H1 (cell line): ENCODE measurements around the gene KMT2E. TPM values are rescaled to one million over a fixed set of nuclear protein-coding genes. Genes with fewer than 3 reads are reported as not detected.

Source experiments
- CTCF ChIA-PET: fragments of 300-600 bp; sonication (Branson Sonifier 250); formaldehyde crosslinking; loops from one replicate; lab custom pipeline; 2021; ENCODE audit not compliant: partially characterized antibody; lab: Charles Lee
- POLR2A ChIA-PET: fragments of 300-600 bp; sonication (Branson Sonifier 250); formaldehyde crosslinking; loops from one replicate; lab custom pipeline; 2021; ENCODE audit warnings: inconsistent platforms; ENCODE audit not compliant: partially characterized antibody; lab: Charles Lee
- DNase-seq, 2 experiments: peaks; one replicate each; pipeline versions ENCODE4 v3.0.0 to v3.0.0-alpha.2; 2010 to 2022; ENCODE audit warnings: low spot score in 2 of 2, low read depth in 1 of 2, mixed read lengths in 1 of 2
- FAIRE-seq: peaks from 2 replicates; lab custom pipeline; 2011; peaks lifted over from hg19 to GRCh38; lab: Jason Lieb, UNC
- H2AFZ ChIP-seq: 2 replicates; pipeline ENCODE4 v1.8.1; 2012; ENCODE audit warnings: low read length, inconsistent platforms
- H2AK5ac ChIP-seq: 2 replicates; pipeline ENCODE4 v1.6.1; 2013; ENCODE audit warnings: low read depth, low read length
- H2BK120ac ChIP-seq: replicated peaks from 2 replicates; pipeline ENCODE3; 2013; ENCODE audit warnings: low read depth, low read length, inconsistent platforms
- H2BK12ac ChIP-seq: 2 replicates; pipeline ENCODE4 v1.6.1; 2013; ENCODE audit warnings: low read depth, low read length
- H2BK15ac ChIP-seq: 2 replicates; pipeline ENCODE4 v1.6.1; 2013; ENCODE audit warnings: low read length
- H2BK20ac ChIP-seq: 2 replicates; pipeline ENCODE4 v1.6.1; 2013; ENCODE audit warnings: low read length
- H2BK5ac ChIP-seq: 2 replicates; pipeline ENCODE4 v1.6.1; 2013; ENCODE audit warnings: low read depth, low read length
- H3K14ac ChIP-seq: 2 replicates; pipeline ENCODE4 v1.6.1; 2013; ENCODE audit warnings: inconsistent platforms; ENCODE audit not compliant: insufficient read length
- H3K18ac ChIP-seq: 2 replicates; pipeline ENCODE4 v1.6.1; 2013; ENCODE audit warnings: low read length; ENCODE audit errors: extremely low read depth
- H3K23ac ChIP-seq: 2 replicates; pipeline ENCODE4 v1.6.1; 2013; ENCODE audit warnings: inconsistent platforms; ENCODE audit not compliant: insufficient read length
- H3K23me2 ChIP-seq: 2 replicates; pipeline ENCODE4 v1.6.1; 2013; ENCODE audit warnings: low read depth, low read length
- H3K27ac ChIP-seq: 2 replicates; pipeline ENCODE4 v1.6.1; 2011; ENCODE audit warnings: low read depth, low read length, inconsistent platforms
- H3K27me3 ChIP-seq, 4 experiments: replicated peaks in 1 of 4; 1 replicate in 1 of 4; 2 replicates in 3 of 4; pipeline versions ENCODE4 v1.6.1 to v1.8.1; 2011 to 2013; ENCODE audit warnings: low read length in 3 of 4, mild to moderate bottlenecking in 3 of 4, inconsistent platforms in 2 of 4, mixed read lengths in 2 of 4, moderate library complexity in 1 of 4; ENCODE audit not compliant: control insufficient read depth in 3 of 4, insufficient read depth in 3 of 4; ENCODE audit errors: extremely low read depth in 1 of 4
- H3K36me3 ChIP-seq, 4 experiments: 2 replicates each; pipeline versions ENCODE4 v1.6.1 to v1.8.1; 2011 to 2013; ENCODE audit warnings: mild to moderate bottlenecking in 4 of 4, low read length in 3 of 4, moderate library complexity in 2 of 4, control low read depth in 1 of 4, inconsistent platforms in 1 of 4; ENCODE audit not compliant: insufficient read depth in 4 of 4, control insufficient read depth in 2 of 4
- H3K4ac ChIP-seq: replicated peaks from 2 replicates; pipeline ENCODE3; 2013; ENCODE audit warnings: low read length, low read depth, mixed read lengths, inconsistent platforms; ENCODE audit not compliant: insufficient read length
- H3K4me1 ChIP-seq, 4 experiments: replicated peaks in 1 of 4; 1 replicate in 1 of 4; 2 replicates in 3 of 4; pipeline versions ENCODE4 v1.6.1 to v1.8.1; 2011 to 2013; ENCODE audit warnings: low read length in 3 of 4, inconsistent platforms in 2 of 4, mixed read lengths in 1 of 4; ENCODE audit not compliant: insufficient read depth in 4 of 4, control insufficient read depth in 3 of 4
- H3K4me2 ChIP-seq, 2 experiments: 2 replicates each; pipeline versions ENCODE4 v1.6.1 to v1.8.1; 2011 to 2013; ENCODE audit warnings: low read depth in 2 of 2, low read length in 2 of 2, control low read depth in 1 of 2, inconsistent platforms in 1 of 2, mild to moderate bottlenecking in 1 of 2; ENCODE audit not compliant: insufficient read depth in 1 of 2
- H3K4me3 ChIP-seq, 4 experiments: fragments of 200-600, 300-600 bp in 1 of 4; sonication (generic), shearing (Covaris generic), sonication (Bioruptor Twin) in 1 of 4; 2 replicates each; pipeline versions ENCODE4 v1.5.1 to v1.8.1; 2011 to 2016; ENCODE audit warnings: low read length in 4 of 4, low read depth in 3 of 4, control low read depth in 2 of 4, inconsistent platforms in 2 of 4, mild to moderate bottlenecking in 2 of 4, mixed read lengths in 1 of 4, moderate library complexity in 1 of 4; ENCODE audit not compliant: insufficient read depth in 2 of 4; ENCODE audit errors: extremely low read depth in 1 of 4
- H3K56ac ChIP-seq: replicated peaks from 2 replicates; pipeline ENCODE3; 2013; ENCODE audit warnings: low read depth, mild to moderate bottlenecking, mixed read lengths, low read length, inconsistent platforms; ENCODE audit not compliant: insufficient read length
- H3K79me1 ChIP-seq: 2 replicates; pipeline ENCODE4 v1.6.1; 2013; ENCODE audit warnings: low read depth, low read length, control low read depth
- H3K79me2 ChIP-seq, 2 experiments: 2 replicates each; pipeline versions ENCODE4 v1.6.1 to v1.8.1; 2012 to 2013; ENCODE audit warnings: low read length in 2 of 2, mild to moderate bottlenecking in 2 of 2, inconsistent platforms in 1 of 2; ENCODE audit not compliant: insufficient read depth in 2 of 2, control insufficient read depth in 1 of 2
- H3K9ac ChIP-seq, 4 experiments: replicated peaks in 1 of 4; 1 replicate in 1 of 4; 2 replicates in 3 of 4; pipeline versions ENCODE4 v1.6.1 to v1.8.1; 2011 to 2013; ENCODE audit warnings: low read depth in 3 of 4, low read length in 3 of 4, control low read depth in 2 of 4, mild to moderate bottlenecking in 2 of 4, moderate library complexity in 2 of 4, inconsistent platforms in 1 of 4; ENCODE audit errors: extremely low read depth in 1 of 4
- H3K9me3 ChIP-seq, 2 experiments: 2 replicates each; pipeline versions ENCODE4 v1.6.1 to v1.8.1; 2012 to 2013; ENCODE audit warnings: mild to moderate bottlenecking in 2 of 2, moderate library complexity in 2 of 2, control low read depth in 1 of 2, inconsistent platforms in 1 of 2, low read depth in 1 of 2, low read length in 1 of 2, mixed read lengths in 1 of 2; ENCODE audit not compliant: insufficient read depth in 2 of 2
- H4K20me1 ChIP-seq, 2 experiments: replicated peaks in 1 of 2; 2 replicates each; pipeline versions ENCODE3 to v1.8.1; 2011 to 2013; ENCODE audit warnings: inconsistent platforms in 2 of 2, low read length in 2 of 2, mild to moderate bottlenecking in 1 of 2; ENCODE audit not compliant: insufficient read depth in 2 of 2, control insufficient read depth in 1 of 2
- H4K5ac ChIP-seq: 2 replicates; pipeline ENCODE4 v1.6.1; 2013; ENCODE audit warnings: low read length, low read depth, mixed read lengths, inconsistent platforms; ENCODE audit not compliant: insufficient read length
- H4K8ac ChIP-seq: 2 replicates; pipeline ENCODE4 v1.8.0; 2013; ENCODE audit warnings: mild to moderate bottlenecking, moderate library complexity, low read length, inconsistent platforms; ENCODE audit not compliant: insufficient read depth; ENCODE audit errors: extremely low read depth
- H4K91ac ChIP-seq: replicated peaks from 2 replicates; pipeline ENCODE3; 2013; ENCODE audit warnings: low read length, mixed read lengths, inconsistent platforms; ENCODE audit not compliant: insufficient read length
- BCL11A ChIP-seq, 2 experiments: IDR thresholded peaks; one replicate each; pipeline ENCODE4 v1.6.1; 2011; ENCODE audit warnings: low read depth in 2 of 2, low read length in 2 of 2, mild to moderate bottlenecking in 2 of 2
- CBX5 ChIP-seq: fragments of 300-800, 300-1000 bp; sonication (generic); IDR thresholded peaks from 2 replicates; pipeline ENCODE4 v1.7.1; 2016; ENCODE audit warnings: antibody characterized with exemption, low read length, low read depth
- CREB1 ChIP-seq: IDR thresholded peaks from 2 replicates; pipeline ENCODE4 v1.6.1; 2012; ENCODE audit warnings: inconsistent platforms
- HDAC2 ChIP-seq, 2 experiments: fragments of 300-600 bp in 1 of 2; sonication (generic) in 1 of 2; IDR thresholded peaks; 2 replicates each; pipeline ENCODE4 v1.6.1; 2011 to 2012; ENCODE audit warnings: low read depth in 2 of 2, low read length in 2 of 2, mild to moderate bottlenecking in 2 of 2, moderate library complexity in 2 of 2, borderline replicate concordance in 1 of 2, inconsistent platforms in 1 of 2
- JUND ChIP-seq: IDR thresholded peaks from 2 replicates; pipeline ENCODE4 v1.6.1; 2011; ENCODE audit warnings: mild to moderate bottlenecking, improper control_type of control experiment, low read length
- KDM1A ChIP-seq: fragments of 200-600, 300-600 bp; sonication (generic); IDR thresholded peaks from 2 replicates; pipeline ENCODE4 v1.7.1; 2016; ENCODE audit warnings: mild to moderate bottlenecking, low read length, borderline replicate concordance
- KDM5A ChIP-seq: fragments of 200-600 bp; IDR thresholded peaks from 2 replicates; pipeline ENCODE4 v1.7.1; 2012; ENCODE audit warnings: mild to moderate bottlenecking, low read length, inconsistent platforms, mixed read lengths
- NRF1 ChIP-seq: IDR thresholded peaks from 2 replicates; pipeline ENCODE4 v1.6.1; 2011; ENCODE audit warnings: mild to moderate bottlenecking, low read depth, low read length, improper control_type of control experiment
- PHF8 ChIP-seq: fragments of 200-600 bp; sonication (generic); conservative IDR thresholded peaks from 2 replicates; pipeline ENCODE4 v1.7.1; 2012; ENCODE audit warnings: low read depth, mild to moderate bottlenecking, inconsistent platforms, low read length, moderate library complexity
- RNF2 ChIP-seq: fragments of 200-900, 300-1000 bp; sonication (generic); IDR thresholded peaks from 2 replicates; pipeline ENCODE4 v1.7.1; 2016; ENCODE audit warnings: borderline replicate concordance, low read depth, mild to moderate bottlenecking, antibody characterized with exemption, low read length; ENCODE audit not compliant: poor library complexity, severe bottlenecking; ENCODE audit errors: missing control alignments
- SIX5 ChIP-seq: IDR thresholded peaks from 2 replicates; pipeline ENCODE4 v1.6.1; 2011; ENCODE audit warnings: mild to moderate bottlenecking, low read depth, low read length
- WGBS, 2 experiments: shearing (Covaris generic) in 1 of 2; methylation state at CpG; one replicate each; pipeline versions ENCODE4 v1.1.6 to v1.1.7; 2013 to 2015; ENCODE audit warnings: low lambda C conversion rate in 2 of 2, mixed read lengths in 2 of 2, inconsistent platforms in 1 of 2, low coverage in 1 of 2, missing lambda C conversion rate in 1 of 2; ENCODE audit not compliant: insufficient replicate concordance in 2 of 2, insufficient coverage in 1 of 2, insufficient read length in 1 of 2; ENCODE audit errors: extremely low coverage in 1 of 2, missing lambda C conversion rate in 1 of 2; 5-methylcytosine and 5-hydroxymethylcytosine counted together
- polyA plus RNA-seq, 7 experiments: library from polyadenylated mRNA; depleted of rRNA in 3 of 7; stranded (reverse) in 5 of 7; unstranded in 2 of 7; fragments of >200 nt in 5 of 7; fragments of 200-250 nt in 2 of 7; gene quantifications; 1 replicate in 5 of 7; 2 replicates in 1 of 7; 4 replicates in 1 of 7; pipeline versions ENCODE4 v1.2.1 to v1.2.3, GENCODE V29; 2011 to 2013; ENCODE audit warnings: missing spikeins in 2 of 7, mixed read lengths in 2 of 7
- total RNA-seq: library from RNA; stranded (reverse); fragmentation: NEBNext Ultra II Directional; extraction: Animal tissue kit (Norgen Biotek cat#: 25700); gene quantifications from 2 replicates; pipeline ENCODE4 v1.2.1, GENCODE V29; 2021
- TF ChIP-seq, protein P1 (sequence below): IDR thresholded peaks from 2 replicates; pipeline ENCODE4 v1.6.1; 2011; ENCODE audit warnings: low read length, improper control_type of control experiment

Gene KMT2E
- total and polyA plus RNA-seq, 2 of the 8 experiments (the other 6 are each of a cell fraction or from before 2014, with no cell fraction given), result 10.9 to 45.0 TPM

DNA sequence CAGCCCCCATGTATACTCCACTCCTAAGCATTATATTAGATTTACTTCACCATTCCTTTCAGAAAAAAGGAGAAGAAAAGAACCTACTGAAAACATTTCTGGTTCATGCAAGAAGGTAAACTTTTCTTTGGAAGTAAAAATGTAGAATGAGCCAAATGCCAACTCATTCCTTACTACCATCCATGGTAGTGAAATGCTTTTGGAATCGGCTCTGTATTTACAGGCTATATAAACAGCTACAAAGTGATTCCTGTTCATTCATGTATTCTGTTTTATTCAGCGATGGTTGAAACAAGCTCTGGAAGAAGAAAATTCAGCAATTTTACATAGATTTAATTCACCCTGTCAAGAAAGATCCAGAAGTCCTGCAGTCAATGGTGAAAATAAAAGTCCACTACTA, 91.6 kb downstream of the KMT2E start:
- FAIRE-seq, result no peak
- no peak for DNase-seq
- Histone ChIP-seq H3K4ac (no peak overlapping the region), H2AFZ (no peak overlapping the region), H3K23me2 (no peaks in the 10 kb centered on the region), H3K4me1 (no peaks in the 10 kb centered on the region; a peak in 1 of 7 replicates), H3K4me3 (no peak overlapping the region), H3K79me2 (no peaks in the 10 kb centered on the region), H3K14ac (no peak overlapping the region), H3K9ac (no peak overlapping the region), H2BK120ac (no peak overlapping the region), H4K91ac (no peak overlapping the region), H2BK12ac (no peak overlapping the region), H2BK15ac (no peak overlapping the region), H2BK20ac (no peak overlapping the region), H3K9me3 (no peaks in the 10 kb centered on the region), H4K20me1 (no peaks in the 10 kb centered on the region), H3K23ac (no peak overlapping the region), H3K79me1 (no peaks in the 10 kb centered on the region), H3K18ac (no peak overlapping the region), H4K8ac (no peak overlapping the region), H3K56ac (no peak overlapping the region), H2BK5ac (no peak overlapping the region), H3K36me3 (peaks cover 12 to 93% (median 46%) of the 10 kb centered on the region in 4 experiments), H3K27ac (no peak overlapping the region), H3K27me3 (no peaks in the 10 kb centered on the region), H2AK5ac (no peak overlapping the region), H3K4me2 (no peak overlapping the region), H4K5ac (no peak overlapping the region)
- 85% methylated on average over 2 of the region's 2 CpGs; no CpG with 5 or more reads in 1 of the 2 experiments for WGBS, 2 experiments
- POLR2A ChIA-PET, result interaction anchor here (1.8 kb wide), 1 partner anchor 9 kb away, joined by 4 read pairs; no protein-coding TSS in a partner anchor
- CTCF ChIA-PET, result interaction anchor here (0.7 to 0.8 kb wide), 2 partner anchors 13 to 262 kb away, joined by 3 read pairs; no protein-coding TSS in a partner anchor
- TF ChIP-seq RNF2, result no peak
- TF ChIP-seq CREB1, result no peak
- TF ChIP-seq BCL11A (IDR thresholded peaks at IDR 0.05; ENCODE audit: low read depth in 2 of 2, low read length in 2 of 2), result no peak
- TF ChIP-seq SIX5, result no peak
- no peak for TF ChIP-seq CBX5
- TF ChIP-seq HDAC2 (IDR thresholded peaks at IDR 0.05; ENCODE audit: borderline replicate concordance in 1 of 2, low read depth in 2 of 2, low read length in 2 of 2), result no peak
- TF ChIP-seq PHF8, result no peak
- TF ChIP-seq JUND, result no peak
- TF ChIP-seq KDM5A, result no peak
- TF ChIP-seq, protein P1, sequence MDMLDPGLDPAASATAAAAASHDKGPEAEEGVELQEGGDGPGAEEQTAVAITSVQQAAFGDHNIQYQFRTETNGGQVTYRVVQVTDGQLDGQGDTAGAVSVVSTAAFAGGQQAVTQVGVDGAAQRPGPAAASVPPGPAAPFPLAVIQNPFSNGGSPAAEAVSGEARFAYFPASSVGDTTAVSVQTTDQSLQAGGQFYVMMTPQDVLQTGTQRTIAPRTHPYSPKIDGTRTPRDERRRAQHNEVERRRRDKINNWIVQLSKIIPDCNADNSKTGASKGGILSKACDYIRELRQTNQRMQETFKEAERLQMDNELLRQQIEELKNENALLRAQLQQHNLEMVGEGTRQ, result no peak
- TF ChIP-seq KDM1A, result no peak
- TF ChIP-seq NRF1, result no peak
